Gastrocnemius medialis (tissue), 4 donors: ENCODE data around the gene MIB2.

Experiments
- CTCF ChIP-seq, 5 experiments: fragments of 450-650 bp in 3 of 5; fragments of 200-600 bp in 2 of 5; sonication (generic) in 2 of 5; IDR thresholded peaks in 4 of 5; conservative IDR thresholded peaks in 1 of 5; 1 replicate in 4 of 5; 2 replicates in 1 of 5; pipeline ENCODE4 v1.5.1; 2016 to 2019; ENCODE audit warnings: antibody characterized with exemption in 5 of 5, mild to moderate bottlenecking in 3 of 5, moderate library complexity in 3 of 5
- POLR2A ChIP-seq, 2 donors: fragments of 450-650 bp; IDR thresholded peaks; one replicate each; pipeline ENCODE4 v1.6.1; 2017; ENCODE audit warnings: antibody characterized with exemption in 2 of 2, mild to moderate bottlenecking in 2 of 2, moderate library complexity in 2 of 2

GRCh38 chr1:1624443-1625403, 9.4 kb downstream of the MIB2 start:
- TF ChIP-seq CTCF (IDR thresholded peaks at IDR 0.05 in 4 of 5, conservative IDR thresholded peaks at IDR 0.05 in 1 of 5) (no peak), POLR2A (IDR thresholded peaks at IDR 0.05) (no peak)
